HEK293T (cell line): ENCODE measurements around the gene PITX2.

Experiments used
- FOXK2 ChIP-seq: fragments of 450-650 bp; IDR thresholded peaks from 2 replicates; pipeline ENCODE4 v1.6.1; 2016; ENCODE audit warnings: mild to moderate bottlenecking
- SP1 ChIP-seq: fragments of 450-650 bp; IDR thresholded peaks from 2 replicates; pipeline ENCODE4 v1.6.1; 2017
- SUZ12 ChIP-seq: fragments of 450-650 bp; IDR thresholded peaks from 2 replicates; pipeline ENCODE4 v1.6.1; 2016; ENCODE audit warnings: mild to moderate bottlenecking
- TARDBP ChIP-seq: fragments of 450-650 bp; IDR thresholded peaks from 2 replicates; pipeline ENCODE4 v1.6.1; 2016
- ZNF384 ChIP-seq: fragments of 450-650 bp; IDR thresholded peaks from 2 replicates; pipeline ENCODE4 v1.6.1; 2016
- TF ChIP-seq, protein P1 (sequence below): fragments of 450-650 bp; IDR thresholded peaks from 2 replicates; pipeline ENCODE4 v1.6.1; 2016

DNA sequence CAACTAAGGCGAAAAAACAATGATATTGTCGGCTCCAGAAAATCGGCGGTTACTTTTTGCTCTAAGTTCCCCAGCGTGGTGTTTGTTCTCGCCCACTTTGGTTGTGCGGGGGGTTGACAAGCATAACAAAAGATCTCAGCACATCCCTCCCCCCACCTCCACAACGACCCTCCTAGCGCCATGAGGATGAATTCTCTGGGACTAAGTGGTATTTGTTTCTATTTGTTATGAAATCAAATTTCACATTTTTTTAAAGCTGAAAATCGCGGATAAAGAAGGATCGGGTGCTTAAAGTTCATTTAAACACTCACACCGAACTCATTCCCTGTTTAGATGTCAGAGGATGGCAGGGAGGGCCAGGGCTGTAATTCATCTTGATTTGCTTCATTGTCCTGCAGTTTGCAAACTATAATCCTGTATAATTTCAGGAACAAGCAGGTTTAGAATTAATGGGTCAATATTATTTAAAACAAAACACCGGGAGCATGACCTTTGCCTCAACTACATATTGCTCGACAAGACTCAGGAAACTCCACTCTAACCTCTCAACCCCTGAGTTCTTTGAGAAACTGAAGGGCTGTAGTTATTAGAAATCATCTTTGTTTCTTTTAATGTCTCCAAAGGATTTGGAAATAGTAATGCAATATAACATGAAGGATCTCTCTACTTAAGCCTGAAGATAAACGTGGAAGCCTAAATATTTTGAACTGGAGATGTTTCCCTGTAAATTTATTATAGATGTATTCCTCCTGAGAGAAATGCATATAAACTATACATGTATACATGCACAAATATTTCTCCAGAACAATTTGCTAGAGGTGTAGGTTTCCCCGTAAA lies 6.4 kb downstream of the PITX2 start:
- TF ChIP-seq SUZ12 (no peak), ZNF384 (no peak), SP1 (no peak), TARDBP (no peak), FOXK2 (no peak)
- TF ChIP-seq, protein P1, sequence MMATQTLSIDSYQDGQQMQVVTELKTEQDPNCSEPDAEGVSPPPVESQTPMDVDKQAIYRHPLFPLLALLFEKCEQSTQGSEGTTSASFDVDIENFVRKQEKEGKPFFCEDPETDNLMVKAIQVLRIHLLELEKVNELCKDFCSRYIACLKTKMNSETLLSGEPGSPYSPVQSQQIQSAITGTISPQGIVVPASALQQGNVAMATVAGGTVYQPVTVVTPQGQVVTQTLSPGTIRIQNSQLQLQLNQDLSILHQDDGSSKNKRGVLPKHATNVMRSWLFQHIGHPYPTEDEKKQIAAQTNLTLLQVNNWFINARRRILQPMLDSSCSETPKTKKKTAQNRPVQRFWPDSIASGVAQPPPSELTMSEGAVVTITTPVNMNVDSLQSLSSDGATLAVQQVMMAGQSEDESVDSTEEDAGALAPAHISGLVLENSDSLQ = no peak
